HG03025 (cell line): Measurements from ENCODE around the gene C14orf180.
"Not testable (repeated sequence)": the region's sequence is repeated elsewhere in the genome, so short reads cannot be mapped to it uniquely, and the experiment has no call there.

Source experiments
- ATAC-seq: cut with Tn5 transposase; IDR thresholded peaks from one replicate; pipeline ENCODE4 v1.9.1; 2021; ENCODE audit warnings: mild to moderate bottlenecking, moderate library complexity; ENCODE audit not compliant: unreplicated experiment, low FRiP score

C14orf180 gene

GRCh38 chr14:104576232-104576969, 3.2 kb upstream of the C14orf180 start:
- ATAC-seq: no peak

DNA sequence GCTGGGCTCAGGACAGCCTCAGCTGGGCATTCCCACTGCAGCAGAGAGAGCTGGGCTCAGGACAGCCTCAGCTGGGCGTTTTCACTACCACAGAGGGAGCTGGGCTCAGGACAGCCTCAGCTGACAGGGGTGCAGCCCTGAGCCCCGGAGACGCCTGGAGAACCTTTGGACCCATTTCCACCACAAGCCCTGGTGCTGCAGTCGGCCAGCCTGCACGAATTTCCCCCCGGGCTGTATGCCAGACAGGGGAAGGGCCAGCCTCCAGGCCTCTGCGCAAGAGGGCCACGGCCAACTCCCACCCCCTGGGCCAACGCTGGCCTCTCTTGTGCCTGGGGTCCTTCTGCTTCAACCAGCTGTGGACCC, 2.6 kb upstream of the C14orf180 start:
- no peak for ATAC-seq

DNA sequence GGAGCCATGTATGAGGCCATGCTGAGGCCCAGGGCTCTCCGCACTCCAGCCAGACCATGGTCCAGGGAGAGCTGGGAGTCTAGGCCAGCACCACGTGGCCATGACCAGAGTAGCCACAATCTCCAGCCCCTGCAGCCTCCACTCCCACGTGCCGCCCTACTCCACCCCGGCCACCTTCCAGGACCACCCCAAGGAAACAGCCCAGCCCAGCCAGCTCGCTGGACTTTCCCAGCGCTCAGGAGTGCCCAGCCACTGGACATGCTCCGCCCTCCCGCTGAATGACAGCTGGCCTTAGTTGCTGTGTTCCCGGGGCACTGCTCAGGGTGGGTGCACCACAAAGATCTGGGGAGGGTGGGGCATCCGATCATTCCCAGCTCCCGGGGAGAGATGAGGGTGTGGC, 2.1 kb upstream of the C14orf180 start:
- no peak for ATAC-seq

DNA sequence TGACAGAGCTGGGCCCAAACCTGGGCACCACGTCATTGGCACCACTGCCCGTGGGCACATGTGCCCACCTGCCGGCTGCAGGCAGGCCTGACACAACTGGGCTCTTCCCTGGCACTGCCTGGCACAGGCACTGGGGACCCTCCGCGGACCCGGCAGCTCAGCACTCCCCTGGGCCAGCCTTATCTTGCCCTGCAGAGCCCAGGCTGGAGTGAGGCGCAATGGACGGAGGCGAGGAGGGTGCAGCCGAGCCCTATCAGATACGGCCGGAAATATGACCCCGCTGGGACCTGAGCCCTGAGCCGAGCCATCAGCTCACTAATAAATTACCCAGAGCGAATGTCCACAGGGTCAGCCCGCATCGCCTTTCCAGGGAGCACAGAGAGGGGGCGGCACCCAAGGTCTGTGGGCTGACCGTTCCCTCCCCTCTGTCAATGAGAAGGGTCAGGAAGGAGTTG, 1.7 kb upstream of the C14orf180 start:
- no peak for ATAC-seq

DNA sequence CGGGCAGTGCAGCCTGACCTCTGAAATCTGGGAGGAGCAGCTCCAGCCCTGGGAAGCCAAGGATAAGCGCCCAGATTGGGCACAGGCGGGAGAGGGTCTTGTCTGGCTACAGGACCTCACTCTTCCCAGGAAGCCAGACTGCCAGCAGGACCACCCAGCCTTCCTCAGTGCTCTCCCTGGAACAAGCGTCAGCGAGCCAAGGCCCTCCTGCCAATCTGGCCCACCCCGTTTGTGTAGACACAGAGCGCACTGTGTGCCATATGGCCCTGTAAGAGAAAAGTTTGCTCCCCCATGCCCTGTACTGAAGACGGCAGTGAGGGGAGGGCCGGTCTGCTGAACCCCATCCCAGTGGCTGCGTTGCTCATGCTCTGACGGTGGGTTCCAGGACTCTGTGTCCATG, 1.2 kb upstream of the C14orf180 start:
- no peak for ATAC-seq

- ATAC-seq: not testable (repeated sequence)
These were observed 375 bp downstream of the C14orf180 start for GRCh38 chr14:104579939-104580338.

- no peak for ATAC-seq
These were observed 1.4 kb downstream of the C14orf180 start for GRCh38 chr14:104580961-104581360.

GRCh38 chr14:104581521-104581920, 2.0 kb downstream of the C14orf180 start:
- no peak for ATAC-seq

DNA sequence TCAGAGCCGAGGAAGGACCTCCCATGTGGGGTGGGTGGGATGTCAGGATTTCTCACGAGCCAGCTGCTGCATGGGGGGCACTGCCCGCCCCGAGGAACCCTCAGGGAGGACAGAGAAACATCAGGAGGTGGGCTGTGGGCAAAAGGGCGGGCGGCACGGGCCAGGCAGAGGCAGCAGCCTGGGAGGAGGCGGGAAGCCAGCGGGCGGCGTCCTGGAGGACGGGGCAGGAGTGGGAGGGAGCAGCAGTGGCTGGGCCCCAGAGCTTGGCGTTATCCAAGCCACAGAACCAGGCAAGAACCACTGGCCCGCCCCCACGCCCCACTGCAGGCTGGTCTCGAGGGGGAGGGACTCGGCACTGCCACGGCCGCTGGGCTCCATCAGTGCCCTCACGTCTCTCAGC, 2.4 kb downstream of the C14orf180 start:
- no peak for ATAC-seq

DNA sequence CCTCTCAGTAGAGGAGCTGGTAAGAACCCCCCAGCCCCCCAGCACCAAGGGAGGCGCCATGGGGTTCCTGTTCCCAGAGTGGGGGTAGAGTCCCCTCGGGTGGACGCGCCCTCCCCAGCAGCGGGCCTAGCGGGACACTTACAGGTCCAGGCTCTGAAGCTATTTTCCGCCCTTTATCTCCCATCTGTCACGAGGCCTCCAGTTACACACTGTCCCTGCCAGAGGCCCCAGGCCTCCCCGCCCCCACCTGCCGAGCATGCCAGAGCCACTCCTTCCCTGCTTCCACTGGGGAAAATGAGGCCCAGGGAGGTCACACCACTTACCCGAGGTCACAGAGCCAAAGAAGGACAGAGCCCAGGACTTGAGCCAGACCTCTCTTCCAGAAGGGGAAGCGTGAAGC, 3.1 kb downstream of the C14orf180 start:
- ATAC-seq: no peak

DNA sequence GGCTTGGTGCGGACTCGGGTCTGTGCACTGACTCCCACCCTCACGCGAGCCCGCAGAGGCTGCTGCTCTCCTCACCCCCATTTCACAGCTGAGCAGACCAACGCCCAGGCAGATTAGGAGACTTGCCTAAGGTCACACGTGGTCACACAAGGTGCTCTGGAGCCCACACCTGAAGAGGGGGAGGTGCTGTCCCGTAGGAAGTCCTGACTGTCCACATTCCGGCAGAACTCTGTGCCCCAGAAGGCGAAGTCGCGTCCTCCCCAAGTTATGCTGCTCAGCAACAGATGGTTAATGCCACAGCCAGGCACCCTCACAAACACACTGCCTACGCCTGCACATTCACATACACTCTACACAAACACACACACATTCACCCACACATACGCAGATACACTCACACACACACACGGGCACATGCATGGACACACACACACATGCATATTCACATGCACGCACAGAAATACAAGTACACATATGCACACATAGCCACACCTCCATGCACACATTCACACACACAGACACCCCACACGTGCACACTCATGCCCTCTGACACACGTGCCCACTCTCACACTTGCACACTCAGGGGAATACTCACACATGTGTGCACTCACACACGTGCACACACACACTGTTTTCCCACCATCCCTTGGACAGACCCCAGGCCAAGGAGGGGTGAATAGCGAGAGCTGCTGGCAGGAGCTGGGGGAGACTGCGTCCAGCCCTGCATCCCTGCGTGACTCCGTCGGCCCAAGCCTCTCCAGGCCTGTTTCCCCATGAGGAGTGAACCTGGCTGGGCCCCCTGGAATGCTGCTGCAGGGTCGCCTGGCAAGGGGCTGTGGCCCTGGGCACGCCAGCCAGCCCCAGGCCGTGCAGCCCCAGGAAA, 4.1 kb downstream of the C14orf180 start:
- ATAC-seq: no peak

- no peak for ATAC-seq
These were observed 5.0 kb downstream of the C14orf180 start for GRCh38 chr14:104584557-104584956.

DNA sequence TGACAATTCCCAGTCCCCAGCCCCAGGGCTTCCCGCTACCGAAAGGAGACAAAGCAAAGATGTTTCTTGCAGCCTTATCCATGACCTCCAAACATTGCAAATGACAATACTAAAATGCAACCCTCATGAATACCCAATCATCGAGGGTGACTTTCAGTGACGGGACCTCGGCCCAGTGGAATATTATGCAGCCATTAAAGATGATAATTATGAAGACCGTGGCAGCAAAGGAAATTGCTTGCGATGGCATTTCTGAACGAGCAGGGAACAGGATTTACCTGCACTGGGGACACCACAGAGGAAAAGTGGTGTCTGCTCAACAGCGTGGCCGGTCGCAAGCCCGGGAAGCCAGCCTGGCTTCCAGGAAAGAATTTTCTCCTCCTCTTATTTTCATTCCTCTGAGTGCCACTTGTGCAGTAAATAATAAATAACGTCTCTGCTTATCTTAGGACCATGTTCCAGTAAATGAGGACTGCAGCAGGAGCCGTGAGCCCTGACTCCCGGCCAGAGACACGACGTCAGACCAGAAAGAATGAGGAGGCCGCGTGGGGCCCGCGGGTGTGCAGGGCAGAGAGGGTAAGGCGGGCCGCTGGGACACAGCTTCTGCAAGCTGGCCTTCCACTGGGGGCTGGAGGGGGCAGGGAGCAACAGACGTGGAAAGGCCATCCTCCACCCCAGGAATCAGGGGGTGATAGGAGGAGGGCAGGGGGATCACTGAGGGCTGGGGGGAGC, 6.6 kb downstream of the C14orf180 start:
- no peak for ATAC-seq

- ATAC-seq: no peak
These were observed 7.5 kb downstream of the C14orf180 start for GRCh38 chr14:104586832-104587620.

- ATAC-seq: no peak
These were observed 8.1 kb downstream of the C14orf180 start for GRCh38 chr14:104587641-104588040.

- no peak for ATAC-seq
These were observed 8.7 kb downstream of the C14orf180 start for GRCh38 chr14:104588066-104588857.

DNA sequence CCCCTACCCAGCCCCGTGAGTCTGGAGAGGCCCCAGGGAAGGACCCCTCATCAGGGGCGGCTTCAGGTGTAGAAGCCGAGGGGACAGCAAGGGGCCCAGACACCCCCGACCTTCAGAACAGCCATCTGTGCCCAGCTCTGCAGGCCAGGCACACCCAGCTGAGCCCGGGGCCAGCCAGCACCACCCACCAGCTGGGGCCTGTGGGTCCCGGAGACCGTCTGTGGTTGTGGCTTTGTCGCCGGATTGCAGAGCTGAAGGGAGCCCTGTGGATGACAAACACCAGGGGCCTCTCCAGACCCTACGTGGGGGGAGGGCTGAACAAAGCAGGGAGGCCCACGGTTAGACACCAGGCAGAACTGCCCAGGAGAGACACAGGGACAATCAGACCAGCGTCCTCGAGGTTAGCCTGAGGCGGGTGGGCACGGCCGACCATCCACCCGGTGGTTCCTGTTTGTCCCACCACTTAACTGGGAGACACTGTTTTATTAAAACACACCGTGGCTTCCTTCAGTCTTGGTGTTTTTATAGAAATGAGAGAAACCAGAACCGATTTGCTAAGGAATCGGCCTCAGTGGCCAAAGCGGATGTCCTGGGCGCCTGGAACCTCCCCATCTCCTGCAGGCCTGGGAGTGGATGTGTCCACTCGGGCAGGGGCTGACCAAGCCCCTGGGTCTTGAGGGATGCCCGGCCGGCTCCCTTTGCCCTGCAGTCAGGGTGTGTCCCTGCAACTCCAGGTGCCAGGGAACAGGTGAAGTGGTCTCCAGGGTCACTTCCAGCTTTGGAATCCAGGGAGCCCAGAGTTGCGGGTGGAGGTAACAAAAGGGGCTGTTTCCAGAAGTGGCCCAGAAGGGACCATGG, 10.0 kb downstream of the C14orf180 start:
- no peak for ATAC-seq

GRCh38 chr14:104590240-104590965, 10.8 kb downstream of the C14orf180 start:
- no peak for ATAC-seq
